Activated CD4-positive, alpha-beta T cell treated with anti-CD3 and anti-CD28 coated beads, Interleukin-2, Interleukin-4, amounts not matched to agents 100 ng/mL and 50 ng/mL, durations not matched to agents 16 hours and 8 hours (primary cell): ENCODE results near the gene WASF3.
A peak's percentile ranks its signal among the peaks of the same experiment; 100 is the strongest.

Experiments used
- DNase-seq: peaks from one replicate; pipeline ENCODE4 v3.0.0-alpha.2; 2020; ENCODE audit warnings: low spot score

WASF3 gene, protein sequence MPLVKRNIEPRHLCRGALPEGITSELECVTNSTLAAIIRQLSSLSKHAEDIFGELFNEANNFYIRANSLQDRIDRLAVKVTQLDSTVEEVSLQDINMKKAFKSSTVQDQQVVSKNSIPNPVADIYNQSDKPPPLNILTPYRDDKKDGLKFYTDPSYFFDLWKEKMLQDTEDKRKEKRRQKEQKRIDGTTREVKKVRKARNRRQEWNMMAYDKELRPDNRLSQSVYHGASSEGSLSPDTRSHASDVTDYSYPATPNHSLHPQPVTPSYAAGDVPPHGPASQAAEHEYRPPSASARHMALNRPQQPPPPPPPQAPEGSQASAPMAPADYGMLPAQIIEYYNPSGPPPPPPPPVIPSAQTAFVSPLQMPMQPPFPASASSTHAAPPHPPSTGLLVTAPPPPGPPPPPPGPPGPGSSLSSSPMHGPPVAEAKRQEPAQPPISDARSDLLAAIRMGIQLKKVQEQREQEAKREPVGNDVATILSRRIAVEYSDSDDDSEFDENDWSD

DNA sequence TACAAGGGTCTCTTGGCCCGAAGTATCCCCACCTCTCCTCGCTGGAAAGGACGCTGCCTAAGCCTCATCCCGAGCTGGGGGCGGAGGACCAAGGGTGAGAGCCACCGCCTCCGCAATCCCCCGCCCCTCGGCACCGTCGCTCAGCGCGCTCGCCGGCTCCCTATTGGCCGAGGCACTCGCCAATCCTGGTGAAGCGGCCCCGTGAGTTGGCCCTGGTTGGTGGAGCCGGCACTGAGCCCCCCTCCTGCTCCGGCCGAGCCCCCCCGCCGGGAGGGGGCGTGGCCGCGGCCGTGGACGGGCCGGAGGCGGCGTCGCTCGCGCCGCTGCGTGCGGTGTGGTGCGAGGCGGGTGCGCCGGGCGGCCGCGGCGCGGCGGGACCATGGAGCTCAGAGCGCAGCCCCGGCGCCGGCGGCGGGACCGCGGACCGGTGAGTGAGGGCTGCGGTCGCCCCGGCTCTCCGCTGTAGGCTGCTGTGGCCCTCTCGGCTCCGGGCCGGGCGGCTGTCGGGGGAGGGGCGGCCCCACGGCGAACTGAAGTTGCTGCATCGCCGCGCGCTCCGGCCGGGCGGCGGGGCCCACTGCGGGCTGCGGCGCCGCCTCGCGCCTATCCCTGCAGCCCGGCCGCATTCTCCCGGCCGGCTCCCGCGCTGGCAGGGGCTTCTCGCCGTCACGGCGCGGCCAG lies at the start of gene WASF3:
TSS of gene WASF3 (plus strand) at position 291 of the 681 bp plus-strand sequence. CDS start 84,588 bp downstream, outside the sequence.
- DNase-seq = peak; percentile 73

DNA sequence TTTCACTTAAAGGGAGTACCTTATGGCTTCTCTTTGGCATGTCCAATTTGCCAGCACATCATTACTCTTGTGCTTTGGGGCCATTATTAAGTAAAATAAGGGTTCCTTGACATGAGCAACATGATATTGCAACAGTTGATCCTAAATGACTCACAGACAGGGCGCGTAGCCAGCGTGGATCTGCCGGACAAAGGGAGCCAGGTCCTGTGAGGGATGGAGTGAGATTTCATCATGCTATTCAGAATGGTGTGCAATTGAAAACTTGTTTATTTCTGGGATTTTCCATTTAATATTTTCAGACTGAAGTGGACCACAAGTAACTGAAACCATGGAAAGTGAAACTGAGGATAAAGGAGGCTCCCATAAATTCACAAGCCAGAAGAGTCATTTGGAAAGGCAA lies 48.6 kb upstream of the WASF3 start:
- DNase-seq = no peak

DNA sequence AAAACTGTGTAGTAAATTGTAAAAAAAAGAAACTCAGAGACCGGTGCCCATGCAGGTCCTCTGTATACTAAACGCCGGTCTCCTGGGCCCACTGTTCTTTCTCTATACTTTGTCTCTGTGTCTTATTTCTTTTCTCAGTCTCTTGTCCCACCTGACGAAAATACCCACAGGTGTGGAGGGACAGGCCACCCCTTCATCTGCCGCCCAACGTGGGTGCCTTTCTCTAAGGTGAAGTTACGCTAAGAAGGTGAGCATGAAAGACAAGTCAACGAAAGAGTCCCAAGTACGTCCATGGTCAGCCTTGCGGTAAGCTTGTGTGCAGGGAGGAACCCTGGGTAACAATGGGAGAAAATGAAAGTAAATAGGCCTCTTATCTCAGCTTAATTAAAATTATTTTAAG lies 48.0 kb upstream of the WASF3 start:
- no peak for DNase-seq

DNA sequence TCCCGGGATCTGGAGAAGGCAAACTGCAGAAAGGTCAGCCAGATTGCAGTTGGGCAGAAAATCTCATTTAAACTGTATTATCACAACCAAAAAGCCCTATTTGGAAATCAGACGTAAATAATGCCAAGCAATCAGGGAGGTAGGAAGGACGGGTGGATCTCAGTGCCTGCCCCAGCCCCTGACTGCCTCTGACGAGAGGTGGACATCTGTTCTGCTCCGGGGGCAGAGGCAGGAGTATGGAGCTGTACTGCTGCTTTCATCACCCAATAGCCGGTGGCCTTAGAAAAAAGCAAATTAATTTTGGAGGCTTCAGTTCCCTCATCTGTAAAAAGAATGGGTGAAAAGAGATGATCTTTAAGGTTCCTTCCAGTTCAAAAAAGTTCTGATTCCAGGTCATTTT lies 43.6 kb upstream of the WASF3 start:
- no peak for DNase-seq

DNA sequence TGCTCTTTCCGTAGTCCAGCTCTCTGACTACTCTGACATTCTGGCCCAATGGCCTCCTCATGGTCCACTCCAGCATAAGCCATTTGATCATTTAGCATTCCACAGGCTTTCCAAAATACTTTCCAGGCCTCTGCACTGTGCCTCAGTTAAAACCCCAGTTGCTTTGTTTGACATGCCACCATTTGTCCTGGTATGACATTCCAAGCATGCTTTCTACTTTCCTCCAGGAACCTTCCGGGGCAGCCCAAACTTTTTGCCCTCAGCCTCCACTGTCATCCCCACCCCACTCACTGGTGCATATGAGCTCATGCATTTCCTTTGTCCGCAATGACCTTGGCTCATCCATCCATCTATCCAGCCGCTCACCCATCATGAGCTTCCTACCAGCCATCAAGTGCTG lies 41.8 kb upstream of the WASF3 start:
- no peak for DNase-seq

DNA sequence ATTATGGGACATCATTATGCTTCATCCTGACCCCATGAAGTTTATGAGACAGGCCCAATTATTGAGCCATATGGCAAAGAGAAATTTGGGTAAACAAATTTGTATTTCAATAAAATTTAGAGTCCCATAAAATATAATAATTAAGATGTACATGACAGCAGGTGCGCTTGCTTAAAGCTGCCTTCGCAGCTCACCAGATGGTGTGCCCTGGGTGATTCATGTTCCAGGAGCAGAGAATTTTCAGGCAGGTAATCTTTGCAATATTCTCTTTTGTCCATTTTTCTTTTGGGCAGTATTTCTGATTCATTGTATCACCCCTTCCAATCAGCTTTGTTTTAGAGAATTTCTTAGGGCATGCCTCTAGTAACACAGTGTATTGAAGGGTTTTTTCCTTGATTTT lies 39.5 kb upstream of the WASF3 start:
- DNase-seq = no peak

DNA sequence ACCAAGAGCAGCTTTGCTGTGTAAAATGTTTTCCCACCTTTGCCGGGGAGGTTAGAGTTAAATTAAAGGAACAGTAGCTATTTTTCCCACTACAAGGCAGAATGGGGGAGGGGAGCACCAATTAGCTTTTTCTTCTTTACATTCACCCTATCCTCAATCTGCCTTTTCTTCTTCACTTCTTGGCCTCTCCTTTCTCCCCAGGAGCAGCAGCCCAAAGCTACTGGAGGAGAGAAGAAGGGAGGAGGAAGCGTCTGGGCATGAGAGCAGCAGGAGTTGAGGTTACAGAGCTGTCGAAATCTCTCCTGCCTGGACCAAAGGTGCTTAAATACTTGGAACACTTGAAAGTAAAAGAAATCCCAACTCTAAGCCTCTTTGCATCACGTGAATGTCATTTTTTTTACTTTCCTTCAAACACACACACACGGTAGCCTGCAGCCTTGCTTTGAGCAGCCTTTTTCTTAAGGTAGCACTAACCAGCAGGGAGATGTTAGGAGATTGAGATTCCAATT lies 39.0 kb upstream of the WASF3 start:
- DNase-seq = no peak

DNA sequence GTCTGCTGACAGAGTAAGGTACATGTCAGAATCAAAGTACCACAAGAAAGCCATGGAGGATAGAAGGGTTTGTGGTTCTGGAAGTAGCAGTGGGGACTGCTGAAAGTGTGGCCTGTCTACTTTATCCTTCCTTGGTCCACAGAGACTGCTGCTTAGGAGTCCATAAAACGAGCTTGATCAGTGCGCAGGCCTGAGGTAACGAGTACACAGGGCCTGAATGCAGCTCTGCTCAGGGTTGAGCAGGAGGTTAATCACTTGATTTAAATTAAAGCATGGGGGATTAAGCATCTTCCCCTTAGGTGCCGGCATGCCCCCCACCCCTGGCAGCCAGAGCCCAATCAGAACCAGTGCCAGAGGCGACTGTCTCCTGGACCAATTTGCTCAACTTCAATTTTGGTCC lies 34.9 kb upstream of the WASF3 start:
- DNase-seq = no peak

DNA sequence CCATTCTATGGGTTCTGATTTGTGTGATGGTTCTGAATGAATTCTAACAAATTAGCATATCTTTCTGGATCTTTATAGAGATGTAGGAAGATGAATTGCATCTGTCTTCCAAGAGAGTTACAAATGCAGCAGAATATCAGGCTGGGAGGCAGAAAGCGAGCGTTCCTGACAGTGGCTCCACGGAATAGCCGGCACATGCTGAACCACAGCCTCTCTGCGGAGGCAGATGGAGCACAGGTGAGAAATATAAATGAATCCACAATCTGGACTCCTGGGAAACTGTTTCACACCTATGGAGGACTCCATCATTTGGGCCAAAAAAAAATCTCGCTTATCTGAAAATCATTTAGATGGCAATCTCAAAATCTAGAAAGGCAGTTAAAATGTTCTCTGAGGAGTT lies 34.5 kb upstream of the WASF3 start:
- DNase-seq = no peak

DNA sequence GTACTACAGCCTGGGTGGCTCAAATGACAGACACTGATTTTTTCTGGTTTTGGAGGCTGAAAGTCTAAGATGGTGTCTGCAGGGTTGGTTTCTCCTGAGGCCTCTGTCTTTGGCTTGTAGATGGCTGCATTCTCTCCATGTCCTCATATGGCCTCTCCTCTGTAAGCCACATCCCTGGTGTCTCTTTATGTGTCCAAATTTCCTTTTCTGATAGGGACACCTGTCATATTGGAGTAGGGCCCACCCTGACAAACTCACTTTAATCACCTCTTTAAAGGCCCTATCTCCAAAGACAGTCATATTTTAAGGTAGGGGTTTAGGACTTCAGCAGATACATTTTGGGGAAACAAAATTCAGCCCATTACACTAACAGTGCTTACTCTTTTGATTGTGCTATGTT lies 32.0 kb upstream of the WASF3 start:
- DNase-seq = no peak

DNA sequence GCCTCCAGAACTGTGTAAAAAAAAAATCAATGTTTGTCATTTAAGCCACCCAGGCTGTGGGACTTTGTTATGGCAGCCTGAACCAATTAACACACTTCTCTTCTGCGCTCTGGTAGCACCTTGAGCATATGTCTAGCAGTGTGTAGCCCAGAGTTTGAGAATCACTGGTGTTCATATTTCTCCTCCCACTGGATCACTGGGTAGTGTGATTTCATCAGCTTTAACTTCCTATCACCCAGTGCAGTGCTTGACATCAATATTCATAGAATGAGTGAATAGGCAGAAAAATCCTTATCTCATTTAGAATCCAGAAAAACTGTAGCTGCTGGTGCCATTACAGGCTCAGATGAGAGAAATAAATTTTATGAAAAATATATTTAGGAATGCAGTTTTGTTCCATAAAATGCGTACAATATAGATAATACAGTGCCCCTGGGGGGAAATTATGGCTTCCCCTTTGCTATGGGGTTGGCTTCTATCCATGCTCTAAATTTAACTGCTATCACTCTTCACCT lies 30.7 kb upstream of the WASF3 start:
- no peak for DNase-seq

DNA sequence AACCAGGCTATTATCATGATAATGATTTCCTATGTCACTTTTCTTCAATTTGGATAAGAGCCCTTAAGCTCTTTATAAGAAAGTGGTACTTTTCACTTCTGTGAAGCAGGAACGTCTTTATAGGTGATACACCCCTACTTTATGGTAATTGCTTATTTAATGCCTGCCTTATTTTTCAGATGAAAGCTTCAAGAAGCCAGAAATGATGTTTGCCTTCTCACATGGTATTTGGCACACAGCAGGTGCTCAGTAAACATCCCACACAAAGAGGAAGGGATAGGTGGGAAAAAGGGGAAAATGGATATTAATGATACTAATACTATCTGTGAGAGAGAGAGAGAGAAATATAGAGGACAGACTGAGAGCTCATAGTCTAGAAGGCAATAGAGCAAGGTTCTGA lies 29.0 kb upstream of the WASF3 start:
- no peak for DNase-seq

DNA sequence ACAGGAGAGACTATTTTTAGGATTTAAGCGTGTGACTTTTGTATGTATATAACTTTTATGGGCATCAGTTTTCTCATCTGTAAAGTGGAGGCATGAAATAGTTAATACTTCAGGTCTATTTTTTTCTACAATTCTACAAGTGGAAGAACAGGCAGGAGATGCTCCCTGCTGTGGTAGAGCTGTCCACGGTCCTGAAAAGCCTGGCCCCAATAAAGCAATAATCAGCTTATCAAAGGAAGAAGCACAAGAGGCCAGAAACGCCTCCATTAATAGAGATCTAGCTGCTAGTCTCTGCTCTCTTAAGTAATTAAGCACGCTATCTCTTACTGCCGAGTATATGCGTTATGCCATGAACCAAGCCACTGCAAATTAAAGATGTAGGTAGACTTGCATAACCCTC lies 28.0 kb upstream of the WASF3 start:
- DNase-seq = peak; percentile 4

DNA sequence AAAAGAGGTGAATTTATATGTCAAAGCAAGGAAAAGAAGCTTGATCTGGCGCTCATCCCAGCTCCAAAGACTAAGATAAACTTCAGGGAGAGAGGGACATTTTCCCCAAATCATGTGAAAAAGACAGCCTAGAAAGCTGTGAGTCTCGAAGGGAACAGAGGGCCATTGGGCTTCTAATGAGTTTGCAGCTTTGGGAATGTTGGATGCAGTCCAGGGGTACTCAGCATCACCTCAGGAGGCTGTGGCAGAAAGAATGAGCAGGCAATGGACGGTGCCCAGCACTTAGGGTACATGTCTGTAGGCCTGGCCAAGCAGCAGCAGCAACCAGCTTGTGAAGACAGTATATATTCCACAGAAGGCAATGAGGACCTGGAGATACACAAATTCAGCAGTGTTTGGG lies 25.7 kb upstream of the WASF3 start:
- DNase-seq = no peak

DNA sequence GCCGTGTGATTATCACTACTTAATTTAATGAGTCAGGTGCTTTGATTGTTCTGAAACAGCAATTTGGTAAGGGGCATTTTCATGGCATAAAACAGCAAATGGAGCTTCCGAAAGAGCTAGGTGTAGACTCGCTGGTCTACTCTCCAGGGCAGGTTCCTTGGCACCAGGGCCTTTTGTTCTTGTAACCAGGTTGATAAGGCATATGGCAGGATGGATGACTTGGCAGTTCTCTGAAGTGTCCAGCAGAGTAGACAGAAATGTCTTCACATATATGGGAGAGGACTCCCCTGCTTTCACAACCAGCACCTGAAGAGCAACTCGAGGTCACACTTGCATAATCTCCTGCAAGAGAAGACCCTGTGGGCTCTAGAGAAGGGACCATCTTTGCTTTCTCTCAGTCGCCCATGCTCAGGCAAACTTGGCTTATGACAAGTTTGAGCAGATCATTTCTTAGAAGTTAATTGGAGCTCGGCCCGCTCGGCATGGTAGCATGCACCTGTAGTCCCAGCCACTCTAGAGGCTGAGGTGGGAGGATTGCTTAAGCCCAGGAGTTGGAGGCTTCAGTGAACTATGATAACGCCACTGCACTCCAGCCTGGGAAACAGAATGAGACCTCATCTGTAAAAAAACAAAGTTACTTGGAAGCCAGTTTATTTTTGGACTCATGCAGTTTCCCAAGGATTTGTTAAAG lies 23.3 kb upstream of the WASF3 start:
- no peak for DNase-seq

DNA sequence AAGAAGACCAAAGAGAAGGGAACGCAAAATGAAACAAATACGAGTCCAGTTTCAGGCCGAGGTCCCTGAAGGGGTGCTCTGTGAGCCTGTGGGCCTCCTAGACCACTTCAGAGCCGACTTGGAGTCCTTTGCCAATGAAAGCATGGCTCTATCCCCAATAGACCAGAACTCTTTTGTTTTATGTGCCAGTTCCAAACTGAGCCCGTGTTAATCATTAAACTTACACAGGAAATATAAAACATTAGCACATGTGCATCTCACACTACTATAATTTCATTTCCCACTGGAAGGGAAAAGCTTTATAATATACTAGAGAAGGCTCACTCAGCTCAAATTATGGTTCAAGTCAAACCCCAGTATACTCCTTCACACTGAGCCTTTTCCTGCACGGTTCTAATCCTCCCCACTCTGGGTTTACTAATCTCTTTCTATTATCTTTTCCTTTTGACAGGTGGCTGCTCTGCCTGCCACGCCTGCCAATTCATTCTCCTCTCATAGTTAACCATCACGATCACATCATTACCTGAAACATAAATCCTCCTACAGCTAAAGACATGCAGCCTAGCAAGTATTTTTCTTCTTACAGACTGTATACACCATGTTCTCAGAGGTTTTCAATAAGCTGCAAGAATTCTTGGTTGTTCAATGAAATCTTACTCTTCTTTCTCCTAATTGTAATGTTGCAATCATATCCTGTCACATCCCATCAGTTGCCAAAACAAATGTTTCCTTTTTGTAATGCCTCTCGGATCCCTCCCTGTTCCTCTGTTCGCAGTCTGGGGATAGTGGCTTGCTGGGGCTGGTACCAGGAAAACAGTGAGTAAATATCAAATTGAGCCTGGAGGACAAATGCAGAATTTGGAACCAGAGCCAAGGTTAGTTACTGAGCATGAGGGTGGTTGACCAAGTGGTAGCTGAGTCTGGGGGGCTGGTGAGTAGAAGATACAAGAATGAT lies 18.8 kb upstream of the WASF3 start:
- no peak for DNase-seq

DNA sequence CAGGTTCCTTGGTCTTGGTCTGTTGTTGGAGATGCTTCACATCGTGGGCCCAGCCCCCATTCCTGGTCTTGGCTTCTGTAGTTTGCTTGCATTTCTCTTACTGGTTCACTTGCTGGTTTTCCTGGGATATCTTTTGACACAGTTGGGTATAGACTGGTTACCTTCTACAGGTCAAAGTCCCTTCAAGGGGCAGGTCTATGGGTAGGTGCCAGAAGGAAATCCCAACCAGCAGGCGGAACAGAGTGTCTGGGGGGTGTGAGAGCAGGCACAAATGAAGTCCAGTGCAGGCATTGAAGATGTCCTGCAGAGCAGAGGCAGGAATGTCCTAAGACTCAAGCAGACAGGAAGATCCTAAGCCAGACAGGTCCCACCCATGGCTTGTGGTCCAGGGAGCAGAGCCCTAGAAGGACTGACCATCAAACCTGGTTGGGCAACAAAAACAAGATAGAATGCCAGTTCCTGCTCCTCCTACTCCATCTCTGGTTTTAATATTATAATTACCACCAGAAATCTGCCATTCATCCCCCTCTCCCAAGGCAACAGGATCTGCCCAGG lies 17.7 kb upstream of the WASF3 start:
- DNase-seq = no peak

DNA sequence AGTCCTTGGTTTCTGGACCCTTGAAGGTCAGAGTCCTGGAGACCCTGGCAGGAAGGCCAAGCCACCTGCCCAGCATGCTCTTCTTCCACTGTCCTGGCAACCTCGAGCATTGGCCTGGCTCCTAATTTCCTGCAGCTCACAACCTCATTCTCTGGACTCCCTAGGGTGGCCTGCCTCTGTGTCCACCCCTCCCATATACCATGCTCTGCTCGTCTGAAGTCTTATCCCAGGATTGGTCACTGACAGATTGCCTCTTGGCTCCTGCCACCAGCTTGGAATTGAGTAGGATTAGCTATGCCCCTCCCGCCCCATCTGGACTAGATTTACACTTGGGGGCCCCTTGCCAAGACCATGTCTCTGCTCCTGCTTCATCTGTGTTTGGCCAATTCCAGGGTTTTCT lies 17.1 kb upstream of the WASF3 start:
- DNase-seq = no peak

DNA sequence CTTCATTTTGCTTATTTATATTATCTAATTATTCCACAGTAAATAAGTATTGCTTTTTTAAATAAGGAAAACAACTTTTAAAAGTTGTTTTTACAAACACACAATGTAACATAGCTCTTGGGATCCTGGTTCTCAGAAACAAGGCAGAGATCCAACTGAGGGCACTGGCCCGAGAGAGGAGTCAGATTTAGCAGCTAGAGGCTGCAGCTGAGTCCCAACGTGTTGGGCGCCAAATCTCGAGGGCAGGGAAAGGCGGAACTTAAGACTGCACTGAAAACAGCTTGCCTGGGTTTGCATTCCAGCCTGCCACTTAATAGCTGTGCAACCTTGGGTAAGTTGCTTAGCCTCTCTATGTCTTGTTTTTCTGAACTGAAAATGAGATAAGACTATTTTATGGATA lies 16.4 kb upstream of the WASF3 start:
- no peak for DNase-seq

DNA sequence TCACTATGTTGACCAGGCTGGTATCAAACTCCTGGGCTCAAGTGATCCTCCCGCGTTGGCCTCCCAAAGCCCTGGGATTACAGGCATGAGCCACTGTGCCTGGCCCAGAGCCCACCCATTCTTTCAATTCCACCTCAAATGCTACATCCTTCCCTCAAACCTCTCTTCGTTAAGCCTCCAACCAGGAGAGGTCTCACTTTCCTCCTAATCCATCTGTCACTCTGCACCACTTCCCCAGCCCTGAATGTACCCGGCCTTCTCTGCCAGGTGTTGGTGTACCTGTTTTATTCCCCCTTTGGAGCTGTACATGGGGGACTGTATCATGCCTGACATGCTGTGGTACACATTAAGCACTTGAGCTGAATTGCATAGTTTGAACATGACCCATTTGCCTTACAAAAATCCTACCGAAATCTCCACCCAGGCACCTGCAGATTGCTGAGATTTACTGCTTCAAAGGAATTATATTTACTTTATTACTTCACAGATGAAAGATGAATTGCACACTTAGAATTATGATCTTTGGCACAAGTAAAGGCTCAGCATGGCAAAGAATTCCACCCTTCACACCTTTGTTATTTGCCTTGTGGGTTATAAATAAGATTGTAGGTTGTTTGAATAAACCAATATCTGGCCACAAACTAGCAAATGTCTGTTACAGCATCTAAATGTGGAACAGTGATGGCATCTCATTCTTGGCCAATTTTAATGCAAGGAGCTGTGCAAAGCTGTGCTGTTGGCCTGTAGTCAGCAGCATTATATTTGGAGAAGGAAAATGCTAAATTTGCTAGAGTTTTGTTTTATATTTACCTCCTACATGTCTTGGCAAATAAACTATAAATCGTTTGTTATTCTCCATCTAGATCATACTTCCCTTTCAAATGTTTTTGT lies 15.6 kb upstream of the WASF3 start:
- DNase-seq = no peak
